NCI-H2029 treated with DMSO at 0.1 percent for 48 hours (cell line): ENCODE measurements around the gene TMEM38A.

ENCODE experiments used
- DNase-seq: peaks from one replicate; lab custom pipeline; 2025; lab: John Stamatoyannopoulos, UW

TMEM38A gene, protein sequence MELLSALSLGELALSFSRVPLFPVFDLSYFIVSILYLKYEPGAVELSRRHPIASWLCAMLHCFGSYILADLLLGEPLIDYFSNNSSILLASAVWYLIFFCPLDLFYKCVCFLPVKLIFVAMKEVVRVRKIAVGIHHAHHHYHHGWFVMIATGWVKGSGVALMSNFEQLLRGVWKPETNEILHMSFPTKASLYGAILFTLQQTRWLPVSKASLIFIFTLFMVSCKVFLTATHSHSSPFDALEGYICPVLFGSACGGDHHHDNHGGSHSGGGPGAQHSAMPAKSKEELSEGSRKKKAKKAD

DNA sequence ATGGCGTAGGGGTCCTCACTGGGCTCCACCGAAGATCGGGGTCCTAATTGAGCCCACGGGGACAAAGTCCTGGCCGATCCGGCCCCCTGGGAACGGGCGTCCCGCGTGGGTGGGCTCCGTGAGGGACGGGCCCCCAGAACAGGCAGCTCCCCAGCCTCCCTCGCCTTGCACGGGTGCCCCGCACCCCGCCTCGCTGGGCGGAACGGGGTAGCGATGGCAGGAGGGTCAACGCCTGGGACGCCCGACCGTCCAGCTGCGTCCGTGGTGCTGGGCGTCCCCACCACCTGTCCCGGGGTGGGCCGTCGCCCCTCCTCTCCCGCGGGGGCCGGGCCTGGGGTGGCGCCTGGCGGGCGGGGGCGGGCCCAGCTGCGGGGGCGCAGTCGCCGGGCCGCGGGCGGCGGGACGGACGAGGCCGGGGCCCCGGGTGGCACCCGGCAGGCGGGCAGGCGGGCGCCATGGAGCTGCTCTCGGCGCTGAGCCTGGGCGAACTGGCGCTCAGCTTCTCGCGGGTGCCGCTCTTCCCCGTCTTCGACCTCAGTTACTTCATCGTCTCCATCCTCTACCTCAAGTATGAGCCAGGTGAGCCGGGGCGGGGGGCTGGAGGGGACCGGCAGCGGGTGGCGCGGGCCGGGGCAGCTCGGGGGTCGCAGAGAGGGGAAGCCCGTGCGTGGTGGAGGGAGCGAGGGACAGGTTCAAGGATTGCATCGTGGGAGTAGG lies at the start of gene TMEM38A:
TSS of gene TMEM38A (plus strand) at position 377 of the 717 bp plus-strand sequence. CDS start at position 456, 79 bp downstream.
- DNase-seq, result no peak

DNA sequence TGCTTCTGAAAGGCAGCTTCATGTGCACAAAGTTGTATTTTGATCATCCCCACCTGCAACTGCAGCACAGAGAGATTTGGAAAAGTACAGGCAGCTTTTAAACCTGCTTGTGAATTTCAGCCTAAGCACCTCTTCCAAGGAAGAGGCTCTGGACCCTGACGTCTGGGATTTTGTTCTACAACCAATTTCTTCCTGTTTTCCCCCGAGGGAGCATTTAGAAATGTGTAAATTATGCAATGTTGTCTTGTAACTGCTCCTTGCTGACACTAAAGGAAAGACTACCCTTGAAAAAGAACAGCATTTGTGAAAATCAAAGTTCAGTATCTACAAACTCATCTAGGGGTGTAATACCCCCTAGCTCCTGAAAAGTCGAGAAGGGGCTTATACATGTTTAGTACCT lies 48.3 kb upstream of the TMEM38A start:
- DNase-seq, result no peak

DNA sequence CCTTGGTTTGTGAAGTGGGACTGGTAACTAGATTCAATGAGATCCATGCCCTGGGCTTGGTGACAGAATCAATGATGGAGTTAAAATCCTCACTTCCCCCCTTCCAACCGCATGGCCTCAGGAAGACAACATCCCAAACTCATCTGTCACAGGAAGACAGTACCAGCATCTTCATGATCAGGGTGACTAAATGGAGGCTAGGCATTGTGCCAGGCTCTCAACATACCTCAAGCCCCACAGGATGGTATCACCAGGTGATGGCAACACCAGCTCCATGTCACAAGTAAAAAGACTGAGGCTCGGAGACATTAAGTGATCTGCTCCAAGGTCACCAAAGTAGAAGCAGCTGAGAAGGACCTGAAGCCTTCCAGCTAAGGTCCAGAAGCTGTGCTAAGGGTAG lies 47.1 kb upstream of the TMEM38A start:
- no peak for DNase-seq

DNA sequence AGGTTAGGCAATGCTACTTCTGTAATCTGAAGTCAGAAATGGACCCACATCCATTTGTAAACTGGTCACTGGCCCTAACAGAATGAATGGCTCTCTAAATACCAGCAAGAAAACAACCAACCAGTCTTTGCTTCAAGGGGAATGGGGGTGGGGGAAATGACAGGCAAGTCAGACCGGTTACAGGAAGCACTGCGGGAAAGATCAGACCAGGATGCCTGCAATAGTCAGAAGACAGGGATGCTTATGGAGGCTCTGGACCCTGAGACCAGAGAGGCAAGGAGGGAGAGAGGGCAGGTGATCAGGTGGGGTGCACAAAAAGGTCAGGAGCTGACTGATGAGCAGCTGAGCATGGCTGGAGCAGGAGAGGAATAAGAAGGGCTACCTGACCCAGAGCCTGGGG lies 46.0 kb upstream of the TMEM38A start:
- no peak for DNase-seq

DNA sequence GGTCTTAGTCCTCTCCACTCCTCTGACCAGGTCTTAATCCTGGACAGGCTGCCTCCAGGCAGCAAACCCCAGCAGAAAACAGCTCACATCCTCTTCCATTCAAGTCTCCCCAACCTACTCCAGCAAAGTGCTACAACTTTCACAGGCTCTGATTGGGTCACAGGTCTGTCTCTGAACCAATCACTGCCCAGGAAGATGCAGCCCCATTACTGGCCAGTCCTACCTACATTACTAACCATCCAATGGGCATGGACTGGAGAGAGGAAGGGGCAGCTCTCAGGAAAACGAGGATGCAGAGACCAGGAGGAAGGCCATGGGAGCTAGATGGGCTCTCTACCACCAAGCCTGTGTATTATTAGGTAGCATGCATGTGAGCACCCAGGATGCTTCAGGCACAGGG lies 45.1 kb upstream of the TMEM38A start:
- DNase-seq, result no peak

DNA sequence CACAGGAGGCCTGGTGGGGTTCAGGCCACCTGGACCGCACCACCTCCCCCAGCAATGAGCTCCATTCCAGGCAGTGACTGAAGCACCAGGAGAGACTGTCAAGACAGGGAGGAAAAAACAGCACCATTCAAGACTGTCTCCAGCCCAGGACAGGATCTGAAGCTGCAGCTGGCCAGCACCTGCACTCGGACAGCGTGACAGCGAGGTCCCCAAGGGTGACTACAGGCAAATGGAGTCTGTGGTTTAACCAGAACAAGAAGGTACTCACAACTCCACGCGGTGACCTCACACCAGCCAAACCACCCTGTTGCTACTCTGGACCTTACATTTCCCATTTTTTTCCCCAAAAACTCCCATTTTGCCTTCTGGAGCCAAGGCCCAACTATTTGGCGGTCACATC lies 42.7 kb upstream of the TMEM38A start:
- no peak for DNase-seq

DNA sequence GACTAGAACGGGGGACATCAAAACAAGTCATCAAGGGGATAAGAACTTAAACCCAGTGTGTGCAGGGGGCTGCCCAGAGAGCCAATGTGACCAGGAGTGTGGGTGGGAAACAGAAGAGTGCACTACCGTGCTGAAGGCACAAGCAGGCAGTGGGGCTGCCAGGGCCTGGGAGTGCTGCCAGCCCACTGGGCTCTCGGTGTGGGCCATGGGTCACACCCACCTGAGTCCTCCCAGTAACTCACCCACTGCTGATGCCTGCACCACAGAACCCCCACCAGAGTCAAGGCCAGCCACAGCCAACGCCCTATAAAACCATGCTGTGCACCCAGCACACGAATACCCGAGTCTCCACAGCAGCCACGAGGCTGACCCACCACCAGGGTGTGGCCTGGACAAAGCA lies 41.5 kb upstream of the TMEM38A start:
- no peak for DNase-seq

DNA sequence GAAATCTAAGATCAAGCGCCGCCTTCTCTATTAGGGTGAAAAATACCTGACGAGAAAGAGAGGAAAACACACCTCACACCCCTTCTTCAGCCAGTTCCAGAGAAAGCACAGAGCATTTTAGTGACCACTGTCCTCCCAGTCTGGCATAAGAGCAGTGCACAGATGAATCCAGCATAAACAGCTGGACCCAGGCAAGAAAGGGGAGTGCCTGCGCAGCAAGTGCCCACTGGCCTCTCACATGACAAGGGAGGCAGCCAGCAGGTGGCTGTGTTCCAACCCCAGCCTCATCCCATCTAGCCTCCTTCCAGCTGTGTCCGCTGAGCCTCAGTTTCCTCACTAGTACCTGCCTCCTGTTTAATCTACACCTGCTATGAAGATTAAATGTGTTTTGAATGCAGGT lies 40.9 kb upstream of the TMEM38A start:
- no peak for DNase-seq

DNA sequence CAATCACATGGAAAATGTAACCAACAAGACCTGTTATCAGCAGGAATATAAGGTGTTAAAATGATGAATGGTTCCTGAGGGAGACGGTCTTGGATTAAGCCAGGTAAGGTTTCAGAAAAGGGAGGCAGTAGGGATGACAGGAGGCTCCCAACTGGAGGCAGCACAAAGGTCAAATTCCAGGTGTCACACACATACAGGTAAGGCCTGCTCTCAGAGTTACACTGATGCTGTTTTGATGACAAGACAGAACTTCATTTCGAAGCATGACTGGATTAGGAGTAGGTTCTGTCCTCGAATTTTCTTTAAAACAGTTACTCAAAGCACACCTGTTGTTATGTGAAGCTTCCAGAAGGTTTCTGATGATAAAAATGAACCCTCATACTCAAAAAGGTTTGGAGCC lies 40.4 kb upstream of the TMEM38A start:
- DNase-seq, result no peak

DNA sequence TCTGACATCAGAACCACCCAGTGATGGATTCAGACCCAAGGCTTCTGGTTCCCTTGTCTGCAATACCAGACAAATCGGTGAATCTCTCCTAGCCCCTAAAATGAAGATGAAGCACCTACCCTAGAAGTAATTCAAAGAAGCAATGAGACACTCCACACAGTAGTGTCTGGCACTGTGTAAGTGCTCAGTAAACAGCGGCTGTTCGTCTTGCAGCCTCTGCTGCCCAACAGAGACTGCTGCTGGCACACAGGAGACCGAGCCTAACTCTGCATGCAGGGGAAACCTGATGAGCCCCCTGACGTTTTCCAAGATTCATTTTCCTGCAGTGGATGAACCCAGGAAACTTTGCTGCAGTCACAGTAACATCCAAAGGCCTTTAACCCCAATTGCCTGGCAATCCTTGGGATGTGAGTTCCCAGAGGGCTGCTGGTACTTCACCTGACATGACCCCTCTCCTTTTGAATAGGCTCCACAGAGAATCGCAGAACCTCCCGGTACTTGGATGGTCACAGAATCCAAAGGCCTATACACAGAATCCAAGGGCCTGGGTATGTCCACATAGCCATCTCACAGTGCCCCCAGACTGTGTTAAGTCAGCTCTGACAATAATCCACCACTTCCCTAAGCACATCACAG lies 39.7 kb upstream of the TMEM38A start:
- no peak for DNase-seq

DNA sequence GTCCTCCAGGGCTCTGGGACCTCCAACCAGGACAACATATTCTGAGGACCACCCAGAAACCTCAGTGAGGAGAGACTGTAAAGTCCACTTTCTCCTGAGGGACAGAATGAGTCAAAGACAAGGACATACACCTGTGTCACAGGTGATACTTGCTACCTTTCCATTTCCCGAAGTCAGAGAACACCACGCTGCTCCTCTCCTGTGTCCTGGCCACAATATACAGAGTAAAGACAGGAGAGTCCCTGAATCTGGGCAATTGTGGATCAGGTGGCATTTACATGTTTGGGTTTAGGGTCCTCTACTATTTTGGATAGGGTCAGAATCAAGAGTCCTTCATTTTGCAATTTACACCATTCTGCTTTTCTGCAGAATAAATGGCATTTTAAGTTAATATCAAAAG lies 37.9 kb upstream of the TMEM38A start:
- DNase-seq, result no peak

DNA sequence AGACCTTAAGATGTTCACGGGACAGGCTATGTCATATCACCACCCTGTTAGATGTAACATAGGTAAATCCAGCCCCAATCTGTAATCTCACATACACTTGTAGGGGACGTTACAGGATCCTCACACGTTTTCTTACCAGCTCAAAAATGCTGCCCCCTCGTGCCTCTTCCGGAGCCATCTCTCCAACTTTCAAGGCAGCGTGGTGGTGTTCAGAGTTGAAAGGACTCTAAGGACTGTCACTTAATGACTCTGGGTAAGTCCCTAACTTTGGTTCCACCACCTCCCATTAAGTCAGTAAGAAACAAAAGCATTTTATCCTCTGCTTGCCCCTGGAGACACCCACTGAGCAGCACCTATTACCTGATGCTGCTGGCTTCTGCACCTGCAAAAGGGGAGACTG lies 37.4 kb upstream of the TMEM38A start:
- DNase-seq, result no peak

DNA sequence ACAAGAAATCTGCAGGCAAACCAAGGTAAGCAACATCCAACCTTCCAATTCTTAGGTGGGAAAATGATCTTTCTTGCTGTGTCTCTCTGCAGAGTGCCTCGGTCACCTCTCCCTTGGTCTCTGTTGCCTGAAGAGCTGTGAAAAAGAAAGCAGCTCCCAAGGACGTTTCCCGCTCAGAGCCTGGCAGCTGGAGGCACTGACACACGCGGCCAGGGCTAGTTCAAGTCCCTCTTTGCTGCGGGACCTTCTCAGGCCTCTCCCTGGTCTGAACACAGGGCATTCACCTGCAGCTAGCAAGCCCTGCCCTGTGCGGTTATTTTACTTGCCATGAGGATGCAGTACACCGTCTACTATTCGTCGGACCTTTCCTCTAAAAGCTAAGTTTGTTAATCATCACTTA lies 36.7 kb upstream of the TMEM38A start:
- DNase-seq, result no peak

DNA sequence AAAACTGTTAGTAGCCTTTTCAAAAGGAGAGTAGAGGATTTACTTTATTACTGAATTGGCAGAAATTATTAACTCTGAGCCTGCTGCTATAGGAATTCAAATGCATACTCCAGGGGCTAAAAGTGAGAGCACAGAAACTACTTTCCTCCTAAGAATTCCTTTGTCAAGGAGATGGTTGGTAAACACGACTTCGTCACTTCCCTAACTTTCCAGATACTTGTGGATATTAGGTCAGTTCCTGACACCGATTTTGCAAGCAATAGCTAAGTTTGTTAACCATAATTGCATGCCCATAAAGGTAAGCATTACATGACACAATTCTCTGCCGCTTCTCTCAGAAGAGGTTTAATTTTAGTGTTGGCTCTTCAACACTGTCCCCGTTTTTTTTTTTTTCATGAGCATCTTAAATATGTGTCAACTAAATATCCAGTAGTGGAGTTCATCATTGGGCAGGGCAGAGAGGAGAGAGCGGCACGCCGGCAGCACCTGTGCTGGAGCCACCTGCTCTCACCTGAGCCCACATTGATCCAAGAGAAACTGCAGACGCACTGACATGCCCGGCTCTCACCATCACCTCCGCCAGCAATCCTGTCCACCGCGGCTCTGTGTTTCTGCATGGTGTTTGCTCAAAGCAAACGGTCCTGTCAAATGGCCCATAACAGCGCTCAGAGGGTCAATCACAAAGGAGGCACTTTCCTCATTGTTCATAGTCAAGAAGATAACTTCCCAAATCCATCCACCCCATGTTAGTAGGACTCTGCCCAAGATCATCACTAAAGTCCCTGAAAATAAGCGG lies 35.6 kb upstream of the TMEM38A start:
- DNase-seq, result no peak

DNA sequence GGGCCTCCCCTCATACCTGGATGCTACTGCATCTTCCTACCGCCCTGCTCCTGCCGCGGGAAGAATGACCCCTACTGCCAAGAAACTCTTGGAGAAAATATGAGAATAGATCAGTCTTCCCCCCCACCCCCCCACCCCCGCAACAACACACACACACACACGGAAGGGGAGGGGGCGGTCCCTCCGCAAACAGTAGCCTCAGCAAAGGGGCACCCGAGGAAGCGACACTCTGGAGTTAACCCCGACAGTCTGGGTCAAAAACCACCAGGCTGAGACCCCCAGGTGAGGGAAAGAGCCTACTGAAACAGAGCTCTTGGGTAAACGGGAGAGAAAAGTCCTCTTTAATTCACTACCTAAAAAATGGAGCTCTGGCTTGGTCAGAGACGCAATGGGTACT lies 34.1 kb upstream of the TMEM38A start:
- DNase-seq, result no peak

DNA sequence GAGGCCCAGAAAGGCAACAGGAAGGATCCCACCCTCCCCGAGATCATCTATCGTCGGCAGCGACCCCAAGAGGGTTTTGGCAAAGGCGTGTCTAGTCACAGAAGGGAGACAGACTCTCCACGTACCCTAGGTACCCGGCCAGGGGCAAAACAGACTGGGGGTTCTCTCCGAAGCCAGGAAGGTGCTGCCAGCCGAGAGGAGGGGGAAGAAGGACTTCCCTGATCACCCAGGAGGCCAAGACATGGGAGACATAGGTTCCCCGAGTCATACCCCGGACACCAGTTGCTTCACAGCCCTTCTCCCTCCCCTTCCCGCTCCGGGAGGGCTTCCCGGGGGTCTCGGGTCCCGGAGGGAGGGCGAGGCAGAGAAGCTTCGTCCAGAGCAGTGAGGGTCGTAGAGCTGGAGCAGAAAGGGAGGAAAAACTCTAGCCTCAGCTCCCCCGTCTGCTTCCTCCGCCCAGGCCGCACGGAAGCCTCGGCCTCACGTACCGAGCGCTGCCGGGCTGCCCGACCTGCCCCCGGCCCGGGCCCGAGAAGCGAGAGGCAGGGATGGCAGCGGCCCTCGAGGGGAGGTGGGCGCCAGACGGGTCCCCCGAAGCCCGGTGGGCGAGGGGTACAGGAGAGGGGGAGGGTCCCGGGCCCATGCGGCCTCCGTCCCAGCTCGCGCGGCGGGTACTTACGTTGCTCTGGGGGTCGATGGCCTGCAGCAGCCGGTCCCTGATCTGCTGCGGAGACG lies 33.6 kb upstream of the TMEM38A start:
- no peak for DNase-seq

DNA sequence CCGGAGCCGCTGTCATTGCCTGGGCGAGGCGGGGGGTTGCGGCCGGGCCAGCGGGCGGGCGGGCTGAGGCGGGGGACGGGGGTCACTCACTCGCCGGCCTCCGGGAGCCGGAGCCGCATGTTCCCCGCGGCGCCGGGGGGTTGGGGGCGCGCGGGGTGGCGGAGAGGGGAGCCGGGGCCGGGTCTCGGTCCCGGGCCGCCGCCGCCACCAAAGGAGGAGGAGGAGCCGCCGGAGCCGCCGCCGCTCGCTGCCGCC lies 33.1 kb upstream of the TMEM38A start:
- DNase-seq, result no peak

DNA sequence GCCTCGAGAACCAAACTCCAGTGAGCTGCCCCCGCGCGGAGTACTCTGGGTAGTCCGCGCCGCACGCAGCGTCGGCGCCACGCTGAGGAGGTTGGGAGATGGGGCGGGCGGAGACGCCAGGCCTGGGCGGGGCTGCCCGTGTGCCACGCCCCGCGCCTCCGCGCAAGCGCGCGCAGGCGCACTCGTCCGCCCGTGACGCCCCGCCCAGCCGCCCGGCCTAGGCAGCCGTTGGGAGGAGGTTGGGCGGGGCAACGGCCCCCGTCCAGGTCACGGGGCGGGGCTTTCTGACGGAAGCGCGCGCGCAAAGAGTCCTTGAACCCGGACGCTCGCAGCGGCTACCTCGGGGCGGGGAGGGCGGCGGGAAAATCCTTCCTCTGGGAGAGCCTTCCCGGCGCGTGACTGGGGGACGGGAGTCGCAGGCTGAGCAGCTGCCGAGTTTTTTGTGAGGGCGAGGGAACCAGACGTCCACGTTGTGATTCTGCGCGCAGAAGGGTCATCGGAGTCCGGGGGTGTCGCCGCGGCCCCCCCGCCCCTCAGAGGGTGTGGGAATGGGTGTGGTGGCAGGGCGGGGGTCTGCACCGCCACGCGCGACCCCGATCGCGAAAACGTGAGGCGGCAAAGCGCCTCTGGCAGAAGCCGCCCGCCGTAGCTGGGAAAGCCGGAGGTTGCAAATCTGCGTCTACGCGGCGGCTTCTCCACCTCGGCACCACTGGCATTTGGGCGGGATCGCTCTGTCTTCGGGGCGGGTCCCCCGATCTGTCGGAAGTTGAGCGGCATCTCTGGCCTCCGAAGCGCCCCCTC lies 32.6 kb upstream of the TMEM38A start, which contains the start of gene MED26:
TSS of gene MED26 (minus strand) at position 22 of the 801 bp plus-strand sequence. CDS start 261 bp downstream, outside the sequence.
- peak; percentile 80 for DNase-seq

DNA sequence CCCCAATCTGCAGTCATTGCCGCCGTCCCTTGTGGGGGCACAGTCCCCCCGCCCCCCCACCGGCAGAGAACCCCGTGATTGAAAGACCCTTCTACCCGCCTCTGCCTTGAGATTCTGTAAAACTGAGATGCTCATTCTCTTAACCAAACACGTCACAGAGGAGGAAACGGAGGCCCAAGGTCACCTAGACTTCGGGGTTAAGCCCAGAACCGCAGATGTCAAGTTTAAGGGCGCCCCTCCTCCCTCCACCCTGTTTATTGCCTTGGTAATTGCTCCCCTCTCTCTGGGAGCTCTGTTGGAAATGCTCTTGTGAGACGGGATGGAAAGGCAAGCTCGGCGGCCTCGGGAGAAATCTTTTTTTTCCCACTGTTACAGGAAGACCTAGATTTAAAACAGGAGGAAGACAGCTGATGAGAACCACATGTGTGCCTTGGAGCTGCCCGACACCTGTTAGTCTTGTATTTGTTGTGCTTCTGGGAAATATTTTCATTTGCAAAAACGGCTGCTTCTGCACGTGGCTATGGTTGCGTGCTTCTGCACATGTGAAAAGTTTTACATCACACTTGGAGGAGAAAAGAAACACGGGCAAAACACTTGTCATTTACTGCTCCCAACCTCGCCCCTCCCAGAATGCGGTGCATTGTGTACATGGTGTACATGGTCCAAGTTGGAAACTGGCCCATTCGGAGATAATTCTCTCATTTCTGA lies 31.8 kb upstream of the TMEM38A start:
- no peak for DNase-seq

DNA sequence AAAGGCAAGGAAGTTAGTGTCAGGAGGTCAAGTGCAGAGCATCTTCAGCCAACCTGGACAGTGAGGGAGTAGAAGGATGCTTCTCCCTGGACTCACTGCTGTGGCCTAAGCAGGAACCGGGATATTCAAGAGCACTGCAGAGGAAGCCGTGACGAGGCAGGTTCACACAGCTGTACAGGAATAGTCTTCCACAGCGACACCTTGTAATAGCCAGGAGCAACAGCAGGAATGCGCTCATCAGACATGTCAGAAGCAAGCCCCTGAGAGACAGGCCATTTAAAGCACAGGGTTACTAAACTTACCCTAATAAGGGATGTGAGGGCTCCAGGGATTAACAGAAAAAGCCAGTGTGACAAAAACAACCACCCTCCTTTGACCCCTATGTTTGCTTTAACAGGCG lies 29.5 kb upstream of the TMEM38A start:
- no peak for DNase-seq

DNA sequence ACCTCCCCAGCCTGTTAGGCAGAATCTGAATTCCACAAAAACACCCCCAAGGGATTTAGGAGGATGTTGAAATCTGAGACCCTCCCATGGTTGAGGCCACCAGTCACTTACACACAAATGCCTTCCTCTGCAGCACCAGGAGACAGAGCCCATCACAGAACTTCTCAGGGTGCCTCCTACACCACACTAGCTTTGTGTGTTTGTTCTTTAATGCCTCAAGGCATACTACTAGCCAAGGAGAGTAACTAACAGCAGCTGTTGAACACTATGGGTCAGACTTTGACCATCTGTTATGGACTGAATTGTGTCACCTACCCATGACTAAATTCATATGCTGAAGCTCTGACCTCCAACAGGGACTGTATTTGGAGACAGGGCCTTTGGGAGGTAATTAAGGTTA lies 23.4 kb upstream of the TMEM38A start:
- DNase-seq, result no peak
